NT2/D1 (cell line): ENCODE data around the gene HM13.

Experiments
- SUZ12 ChIP-seq: IDR thresholded peaks from 2 replicates; pipeline ENCODE4 v1.6.1; 2011; ENCODE audit not compliant: insufficient read length, insufficient read depth; ENCODE audit errors: extremely low read depth
- YY1 ChIP-seq: IDR thresholded peaks from 2 replicates; pipeline ENCODE4 v1.6.1; 2011; ENCODE audit not compliant: insufficient read length, insufficient read depth
- ZNF274 ChIP-seq: IDR thresholded peaks from 2 replicates; pipeline ENCODE4 v1.6.1; 2011; ENCODE audit warnings: mild to moderate bottlenecking, low read depth, low read length

- TF ChIP-seq YY1 (no peak), SUZ12 (no peak), ZNF274 (no peak)
These were observed 101.2 kb downstream of the HM13 start for GRCh38 chr20:31615416-31615815.
